ENCODE results near the gene MYO5A.

The MYO5A gene

DNA sequence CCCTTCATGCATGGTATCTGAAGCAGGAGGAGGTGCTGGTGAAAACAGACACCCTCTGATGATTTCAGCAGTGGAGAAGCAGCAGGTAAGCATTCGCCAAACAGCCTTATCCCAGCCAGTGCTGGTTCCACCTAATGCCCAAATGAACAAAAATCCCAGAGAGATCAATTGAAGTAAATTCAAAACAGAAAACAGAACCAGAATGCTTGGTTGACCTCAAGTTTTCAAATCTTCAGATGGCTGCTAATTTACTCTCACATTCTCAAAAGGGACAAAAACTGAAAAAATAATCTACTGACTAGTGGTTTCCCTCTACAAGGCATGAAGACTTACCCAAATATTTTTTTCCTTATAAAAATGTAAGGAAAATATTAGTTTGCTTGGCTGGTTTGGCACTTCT, 146.0 kb downstream of the MYO5A start:
- H3K27me3 Mint-ChIP-seq (ENCODE audit: low read depth), result no peaks in the 10 kb centered on the region
- H3K4me1 Mint-ChIP-seq, result no peaks in the 10 kb centered on the region
- no peak overlapping the region for H3K27ac Mint-ChIP-seq
- H3K36me3 Mint-ChIP-seq (ENCODE audit: low read depth), result peaks cover 27% of the 10 kb centered on the region
- TF ChIP-seq CTCF (IDR thresholded peaks at IDR 0.05; ENCODE audit: unreplicated experiment in 3 of 3), result no peak
- H3K4me3 Mint-ChIP-seq, result no peak overlapping the region
- H3K9me3 Mint-ChIP-seq, result no peaks in the 10 kb centered on the region

GRCh38 chr15:52379395-52380106, 149.1 kb downstream of the MYO5A start:
- H3K9me3 Mint-ChIP-seq, result no peaks in the 10 kb centered on the region
- H3K4me1 Mint-ChIP-seq, result no peaks in the 10 kb centered on the region
- no peaks in the 10 kb centered on the region for H3K27me3 Mint-ChIP-seq (ENCODE audit: low read depth)
- H3K4me3 Mint-ChIP-seq, result no peak overlapping the region
- peaks cover 44% of the 10 kb centered on the region for H3K36me3 Mint-ChIP-seq (ENCODE audit: low read depth)
- no peak for TF ChIP-seq CTCF (IDR thresholded peaks at IDR 0.05; ENCODE audit: unreplicated experiment in 3 of 3)
- no peak overlapping the region for H3K27ac Mint-ChIP-seq

DNA sequence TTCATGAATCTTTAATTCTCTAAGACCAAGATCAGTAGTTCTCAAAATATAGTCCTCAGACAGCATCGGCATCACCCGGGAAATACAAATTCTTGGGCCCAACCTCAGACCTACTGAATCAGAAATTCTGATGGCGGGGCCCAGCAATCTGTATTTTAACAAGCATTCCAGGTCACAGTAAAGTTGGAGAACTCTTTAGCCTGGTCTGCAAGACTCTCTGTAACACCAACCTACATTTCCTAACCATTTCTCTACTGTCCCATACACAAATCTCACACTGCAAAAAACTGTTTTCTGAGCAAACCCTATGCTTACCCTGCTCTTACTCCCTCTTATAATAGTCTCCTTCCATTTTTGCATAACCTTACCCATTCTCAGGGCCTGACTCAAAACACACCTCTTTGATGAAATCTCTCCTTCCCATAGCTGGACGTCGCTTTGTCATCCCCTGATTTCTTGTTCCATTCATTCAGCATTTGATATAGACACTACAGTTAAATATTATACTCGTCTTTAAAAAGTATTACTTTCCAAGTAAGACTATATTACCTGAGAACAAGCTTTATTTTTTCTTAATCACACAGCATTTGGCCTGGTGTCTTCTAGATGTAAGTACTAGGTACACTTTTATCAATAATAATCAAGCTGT, 149.8 kb downstream of the MYO5A start:
- TF ChIP-seq CTCF (IDR thresholded peaks at IDR 0.05; ENCODE audit: unreplicated experiment in 3 of 3), result no peak
- Mint-ChIP-seq H3K36me3 (ENCODE audit: low read depth) (peaks cover 48% of the 10 kb centered on the region), H3K4me1 (no peaks in the 10 kb centered on the region), H3K4me3 (no peak overlapping the region), H3K27ac (no peak overlapping the region), H3K27me3 (ENCODE audit: low read depth) (no peaks in the 10 kb centered on the region), H3K9me3 (no peaks in the 10 kb centered on the region)

- H3K27ac Mint-ChIP-seq, result no peak overlapping the region
- H3K36me3 Mint-ChIP-seq (ENCODE audit: low read depth), result peaks cover 23% of the 10 kb centered on the region
- no peak for TF ChIP-seq CTCF (IDR thresholded peaks at IDR 0.05; ENCODE audit: unreplicated experiment in 3 of 3)
- H3K4me1 Mint-ChIP-seq, result no peaks in the 10 kb centered on the region
- no peaks in the 10 kb centered on the region for H3K9me3 Mint-ChIP-seq
- H3K4me3 Mint-ChIP-seq, result no peak overlapping the region
- no peaks in the 10 kb centered on the region for H3K27me3 Mint-ChIP-seq (ENCODE audit: low read depth)
Observed at GRCh38 chr15:52370010-52370409, 158.7 kb downstream of the MYO5A start.

- H3K9me3 Mint-ChIP-seq, result no peaks in the 10 kb centered on the region
- H3K36me3 Mint-ChIP-seq (ENCODE audit: low read depth), result peaks cover 17% of the 10 kb centered on the region
Observed at GRCh38 chr15:52369455-52369854, 159.2 kb downstream of the MYO5A start.

More at GRCh38 chr15:52369455-52369854, 159.2 kb downstream of the MYO5A start:
- no peak overlapping the region for H3K27ac Mint-ChIP-seq
- no peaks in the 10 kb centered on the region for H3K4me1 Mint-ChIP-seq
- no peak for TF ChIP-seq CTCF (IDR thresholded peaks at IDR 0.05; ENCODE audit: unreplicated experiment in 3 of 3)
- H3K27me3 Mint-ChIP-seq (ENCODE audit: low read depth), result no peaks in the 10 kb centered on the region
- no peak overlapping the region for H3K4me3 Mint-ChIP-seq

Data from nephron (organoid).